Erythroblast (primary cell): ENCODE results near the gene CACNA2D2.

ENCODE experiments used
- GATA1 ChIP-seq: IDR thresholded peaks from 2 replicates; pipeline ENCODE4 v1.6.1; 2011; ENCODE audit warnings: low read depth, mild to moderate bottlenecking, control low read depth, low read length, moderate library complexity
- POLR2A ChIP-seq: IDR thresholded peaks from 2 replicates; pipeline ENCODE4 v1.6.1; 2011; ENCODE audit warnings: mild to moderate bottlenecking, low read length

GRCh38 chr3:50504681-50505080 is 1.2 kb upstream of the CACNA2D2 start:
- TF ChIP-seq POLR2A (no peak), GATA1 (no peak)
